ENCODE measurements around the gene TMC4. TPM values are rescaled to one million over a fixed set of nuclear protein-coding genes. Genes with fewer than 3 reads are reported as not detected.

TMC4 gene
- total and polyA plus RNA-seq, 2 experiments from 2014 or later = 2.3 to 7.8 TPM

GRCh38 chr19:54201172-54201701 lies 28.3 kb upstream of the TMC4 start (continued):
- TF ChIP-seq ZNF462 (CRISPR knock-in tag; IDR thresholded peaks at IDR 0.05) = no peak

GRCh38 chr19:54199401-54199800 lies 26.4 kb upstream of the TMC4 start:
- H3K27me3 ChIP-seq (ENCODE audit: insufficient read depth) = no peaks in the 10 kb centered on the region
- H3K9me3 Mint-ChIP-seq = peaks cover 4% of the 10 kb centered on the region
- H3K4me1 Mint-ChIP-seq = peaks cover 25% of the 10 kb centered on the region
- no peak overlapping the region; the same call in 1 of the 2 replicates for H3K4me2 ChIP-seq
- DNase-seq (ENCODE audit: low spot score) = no peak
- peaks cover 33% of the 10 kb centered on the region for H3K27me3 Mint-ChIP-seq (ENCODE audit: insufficient read depth, low read depth, poor library complexity)
- no peak overlapping the region for H3K4me3 ChIP-seq
- peak overlapping the region; percentile 70 for H3K4me3 Mint-ChIP-seq
- H4K20me1 ChIP-seq (replicated peaks; ENCODE audit: insufficient read depth) = peaks cover 38% of the 10 kb centered on the region
- H3F3A ChIP-seq (replicated peaks; ENCODE audit: low read depth) = peaks cover 39% of the 10 kb centered on the region
- ATAC-seq = no peak
- no peak overlapping the region for H2AFZ ChIP-seq
- peaks cover 40% of the 10 kb centered on the region for H3K36me3 ChIP-seq (ENCODE audit: insufficient read depth)
- no peak overlapping the region for H3K27ac ChIP-seq (ENCODE audit: low read depth)
- H3K27ac Mint-ChIP-seq = peak overlapping the region; percentile 95
- peaks cover 54% of the 10 kb centered on the region for H3K36me3 Mint-ChIP-seq (ENCODE audit: low read depth)
- peaks cover 40% of the 10 kb centered on the region for H3K79me2 ChIP-seq (replicated peaks; ENCODE audit: insufficient read depth)
- H3K4me1 ChIP-seq (ENCODE audit: insufficient read depth) = peaks cover 28% of the 10 kb centered on the region
- H3K9me2 ChIP-seq (ENCODE audit: insufficient read depth) = no peaks in the 10 kb centered on the region
- no peak for TF ChIP-seq ZNF331 (CRISPR knock-in tag; IDR thresholded peaks at IDR 0.05; ENCODE audit: low read depth)
- TF ChIP-seq CTCF (conservative IDR thresholded peaks at IDR 0.05; ENCODE audit: low read depth in 2 of 2) = no peak
- no peak for TF ChIP-seq NANOG (IDR thresholded peaks at IDR 0.05; ENCODE audit: borderline replicate concordance)
- TF ChIP-seq JUNB (IDR thresholded peaks at IDR 0.05; ENCODE audit: unreplicated experiment) = no peak
- TF ChIP-seq ZNF462 (CRISPR knock-in tag; IDR thresholded peaks at IDR 0.05) = no peak
- TF ChIP-seq ETS1 (IDR thresholded peaks at IDR 0.05) = no peak
